Chondrocyte (in vitro differentiated cells): ENCODE data around the gene PATL2. TPM values are rescaled to one million over a fixed set of nuclear protein-coding genes. Genes with fewer than 3 reads are reported as not detected.
"Not testable (repeated sequence)": the region's sequence is repeated elsewhere in the genome, so short reads cannot be mapped to it uniquely, and the experiment has no call there.

Experiments used
- DNase-seq: peaks from one replicate; pipeline ENCODE4 v3.0.0; 2021; ENCODE audit warnings: mixed read lengths, low spot score
- H3K27ac Mint-ChIP-seq: one replicate; pipeline ENCODE4 v1.8.0; 2021; ENCODE audit warnings: mild to moderate bottlenecking, moderate library complexity, mixed read lengths; ENCODE audit not compliant: unreplicated experiment
- H3K27me3 Mint-ChIP-seq: 2 replicates; pipeline ENCODE4 v1.8.0; 2021; ENCODE audit warnings: low read depth, mixed read lengths
- H3K36me3 Mint-ChIP-seq: 2 replicates; pipeline ENCODE4 v1.8.0; 2021; ENCODE audit warnings: low read depth, mixed read lengths
- H3K4me1 Mint-ChIP-seq: 2 replicates; pipeline ENCODE4 v1.8.0; 2021; ENCODE audit warnings: low read depth, mild to moderate bottlenecking, mixed read lengths
- H3K4me3 Mint-ChIP-seq: one replicate; pipeline ENCODE4 v1.8.0; 2021; ENCODE audit warnings: mild to moderate bottlenecking, moderate library complexity, mixed read lengths; ENCODE audit not compliant: unreplicated experiment
- H3K9me3 Mint-ChIP-seq: 2 replicates; pipeline ENCODE4 v1.8.0; 2021; ENCODE audit warnings: low read depth, mixed read lengths
- total RNA-seq: library from RNA; stranded (reverse); gene quantifications from 3 replicates; pipeline ENCODE4 v1.2.1, GENCODE V29; 2021
- TF ChIP-seq, protein P1 (sequence below): fragments of 200-600 bp; sonication (generic); IDR thresholded peaks from 2 replicates; pipeline ENCODE4 v1.5.0; 2021; ENCODE audit warnings: antibody characterized with exemption, mild to moderate bottlenecking, moderate library complexity

PATL2 gene
- total RNA-seq, 1 donor from 2014 or later, result not detected

DNA sequence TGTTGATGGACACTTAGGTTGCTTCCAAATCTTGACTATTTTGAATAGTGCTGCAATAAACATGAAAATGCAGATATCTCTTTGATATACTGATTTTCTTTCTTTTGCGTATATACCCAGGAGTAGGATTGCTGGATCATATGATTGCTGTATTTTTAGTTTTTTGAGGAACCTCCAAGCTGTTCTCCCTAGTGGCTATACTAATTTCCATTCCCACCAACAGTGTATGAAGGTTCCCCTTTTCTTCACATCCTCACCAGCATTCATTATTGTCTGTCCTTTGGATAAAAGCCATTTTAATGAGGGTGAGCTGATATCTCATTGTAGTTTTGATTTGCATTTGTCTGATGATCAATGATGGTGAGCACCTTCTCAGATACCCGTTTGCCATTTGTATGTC is 12.5 kb downstream of the PATL2 start:
- H3K9me3 Mint-ChIP-seq, result peaks cover 38% of the 10 kb centered on the region
- H3K4me3 Mint-ChIP-seq, result no peak overlapping the region
- no peak overlapping the region for H3K27ac Mint-ChIP-seq
- no peaks in the 10 kb centered on the region for H3K4me1 Mint-ChIP-seq
- TF ChIP-seq, protein P1, sequence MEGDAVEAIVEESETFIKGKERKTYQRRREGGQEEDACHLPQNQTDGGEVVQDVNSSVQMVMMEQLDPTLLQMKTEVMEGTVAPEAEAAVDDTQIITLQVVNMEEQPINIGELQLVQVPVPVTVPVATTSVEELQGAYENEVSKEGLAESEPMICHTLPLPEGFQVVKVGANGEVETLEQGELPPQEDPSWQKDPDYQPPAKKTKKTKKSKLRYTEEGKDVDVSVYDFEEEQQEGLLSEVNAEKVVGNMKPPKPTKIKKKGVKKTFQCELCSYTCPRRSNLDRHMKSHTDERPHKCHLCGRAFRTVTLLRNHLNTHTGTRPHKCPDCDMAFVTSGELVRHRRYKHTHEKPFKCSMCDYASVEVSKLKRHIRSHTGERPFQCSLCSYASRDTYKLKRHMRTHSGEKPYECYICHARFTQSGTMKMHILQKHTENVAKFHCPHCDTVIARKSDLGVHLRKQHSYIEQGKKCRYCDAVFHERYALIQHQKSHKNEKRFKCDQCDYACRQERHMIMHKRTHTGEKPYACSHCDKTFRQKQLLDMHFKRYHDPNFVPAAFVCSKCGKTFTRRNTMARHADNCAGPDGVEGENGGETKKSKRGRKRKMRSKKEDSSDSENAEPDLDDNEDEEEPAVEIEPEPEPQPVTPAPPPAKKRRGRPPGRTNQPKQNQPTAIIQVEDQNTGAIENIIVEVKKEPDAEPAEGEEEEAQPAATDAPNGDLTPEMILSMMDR, result no peak
- H3K36me3 Mint-ChIP-seq, result peaks cover 13% of the 10 kb centered on the region
- no peak for DNase-seq
- H3K27me3 Mint-ChIP-seq, result peaks cover 45% of the 10 kb centered on the region

DNA sequence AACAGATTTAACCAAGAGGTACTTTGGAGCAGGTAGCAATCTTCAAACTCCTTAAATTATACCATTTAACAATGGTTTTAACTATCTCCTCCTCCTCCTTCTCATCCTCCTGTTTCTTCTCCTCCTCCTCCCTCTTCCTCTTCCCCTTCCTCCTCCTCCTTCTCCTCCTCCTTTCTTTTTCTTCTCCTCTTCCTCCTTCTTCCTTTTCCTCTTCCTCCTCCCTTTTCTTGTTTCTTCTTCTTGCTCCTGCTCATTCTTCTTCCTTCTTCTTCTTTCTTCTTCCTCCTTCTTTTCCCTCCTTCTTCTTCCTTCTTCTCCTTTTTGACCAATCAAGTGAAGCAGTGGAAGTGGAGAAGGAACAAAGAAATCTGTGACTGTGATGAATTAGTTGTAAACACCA is 14.1 kb downstream of the PATL2 start:
- TF ChIP-seq, protein P1, result no peak
- H3K27ac Mint-ChIP-seq, result no peak overlapping the region
- H3K27me3 Mint-ChIP-seq, result peaks cover 45% of the 10 kb centered on the region
- H3K36me3 Mint-ChIP-seq, result peaks cover 8% of the 10 kb centered on the region
- no peaks in the 10 kb centered on the region for H3K4me1 Mint-ChIP-seq
- H3K4me3 Mint-ChIP-seq, result no peak overlapping the region
- no peak for DNase-seq
- H3K9me3 Mint-ChIP-seq, result peaks cover 24% of the 10 kb centered on the region

DNA sequence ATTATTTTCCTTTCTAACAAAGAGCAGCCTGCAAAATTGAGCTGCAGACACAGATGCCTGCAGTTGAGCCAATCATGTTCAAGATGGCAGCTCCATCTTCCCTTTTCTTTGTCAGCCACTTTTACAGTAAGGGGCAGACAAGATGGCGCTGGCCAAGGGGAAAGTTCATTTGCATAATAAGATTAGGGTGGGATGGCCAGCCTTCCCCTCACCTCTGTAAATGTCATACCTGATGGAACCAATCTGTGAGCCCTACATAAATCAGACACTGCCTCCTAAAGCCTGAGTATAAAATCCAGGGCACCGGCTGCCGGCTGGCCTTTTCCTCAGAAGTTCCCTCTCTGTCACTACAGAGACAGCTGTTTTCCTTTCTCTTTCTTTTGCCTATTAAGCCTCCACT is 15.8 kb downstream of the PATL2 start:
- TF ChIP-seq, protein P1, result no peak
- Mint-ChIP-seq H3K27ac (no peak overlapping the region), H3K9me3 (peaks cover 15% of the 10 kb centered on the region), H3K27me3 (peaks cover 38% of the 10 kb centered on the region), H3K4me3 (no peak overlapping the region), H3K4me1 (no peaks in the 10 kb centered on the region), H3K36me3 (peaks cover 4% of the 10 kb centered on the region)
- no peak for DNase-seq

GRCh38 chr15:44694416-44694815 is 16.7 kb downstream of the PATL2 start:
- Mint-ChIP-seq H3K36me3 (peaks cover under 1% of the 10 kb centered on the region), H3K9me3 (peaks cover 9% of the 10 kb centered on the region), H3K27ac (no peak overlapping the region), H3K4me3 (no peak overlapping the region), H3K4me1 (no peaks in the 10 kb centered on the region), H3K27me3 (peaks cover 32% of the 10 kb centered on the region)
- DNase-seq, result no peak
- TF ChIP-seq, protein P1, result no peak

- peaks cover 7% of the 10 kb centered on the region for H3K9me3 Mint-ChIP-seq
- H3K36me3 Mint-ChIP-seq, result peaks cover 3% of the 10 kb centered on the region
- TF ChIP-seq, protein P1, result no peak
- no peak for DNase-seq
- no peak overlapping the region for H3K27ac Mint-ChIP-seq
- H3K27me3 Mint-ChIP-seq, result peaks cover 22% of the 10 kb centered on the region
- no peak overlapping the region for H3K4me3 Mint-ChIP-seq
- H3K4me1 Mint-ChIP-seq, result no peaks in the 10 kb centered on the region
These were observed 18.5 kb downstream of the PATL2 start for GRCh38 chr15:44692659-44693058.

- H3K36me3 Mint-ChIP-seq, H3K4me3 Mint-ChIP-seq, DNase-seq, H3K9me3 Mint-ChIP-seq, H3K27ac Mint-ChIP-seq, H3K4me1 Mint-ChIP-seq: not testable (repeated sequence)
- peaks cover 24% of the 10 kb centered on the region for H3K27me3 Mint-ChIP-seq
These were observed 20.9 kb downstream of the PATL2 start for GRCh38 chr15:44690245-44690644.

GRCh38 chr15:44689318-44689717 is 21.8 kb downstream of the PATL2 start:
- peaks cover 20% of the 10 kb centered on the region for H3K27me3 Mint-ChIP-seq
- not testable (repeated sequence) for H3K4me3 Mint-ChIP-seq, H3K36me3 Mint-ChIP-seq, H3K4me1 Mint-ChIP-seq, DNase-seq, H3K27ac Mint-ChIP-seq, H3K9me3 Mint-ChIP-seq

DNA sequence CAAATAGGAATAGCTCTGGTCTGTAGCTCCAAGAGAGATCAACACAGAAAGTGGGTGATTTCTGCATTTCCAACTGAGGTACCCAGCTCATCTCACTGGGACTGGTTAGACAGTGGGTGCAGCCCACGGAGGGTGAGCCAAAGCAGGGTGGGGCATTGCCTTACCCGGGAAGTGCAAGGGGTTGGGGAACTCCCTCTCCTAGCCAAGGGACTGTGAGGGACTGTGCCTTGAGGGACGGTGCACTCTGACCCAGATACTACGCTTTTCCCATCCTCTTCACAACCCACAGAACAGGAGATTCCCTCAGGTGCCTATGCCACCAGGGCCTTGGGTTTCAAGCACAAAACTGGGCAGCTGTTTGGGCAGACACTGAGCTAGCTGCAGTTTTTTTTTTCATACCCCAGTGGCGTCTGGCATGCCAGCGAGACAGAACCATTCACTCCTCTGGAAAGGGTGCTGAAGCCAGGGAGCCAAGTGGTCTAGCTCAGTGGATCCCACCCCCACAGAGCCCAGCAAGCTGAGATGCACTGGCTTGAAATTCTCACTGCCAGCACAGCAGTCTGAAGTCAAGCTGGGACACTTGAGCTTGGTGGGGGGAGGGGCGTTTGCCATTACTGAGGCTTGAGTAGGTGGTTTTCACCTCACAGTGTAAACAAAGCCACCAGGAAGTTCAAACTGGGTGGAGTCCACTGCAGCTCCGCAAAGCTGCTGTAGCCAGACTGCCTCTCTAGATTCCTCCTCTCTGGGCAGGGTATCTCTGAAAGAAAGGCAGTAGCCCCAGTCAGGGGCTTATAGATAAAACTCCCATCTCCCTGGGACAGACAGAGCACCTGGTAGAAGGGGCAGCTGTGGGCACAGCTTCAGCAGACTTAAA is 28.1 kb downstream of the PATL2 start:
- not testable (repeated sequence) for H3K9me3 Mint-ChIP-seq, DNase-seq, H3K4me3 Mint-ChIP-seq, H3K36me3 Mint-ChIP-seq, H3K27ac Mint-ChIP-seq
- peaks cover 11% of the 10 kb centered on the region for H3K4me1 Mint-ChIP-seq
- peaks cover 38% of the 10 kb centered on the region for H3K27me3 Mint-ChIP-seq
